GM12892 (cell line): ENCODE results near the gene ASTL.

Experiments
- POLR2A ChIP-seq: IDR thresholded peaks from 2 replicates; pipeline ENCODE4 v1.6.1; 2011; ENCODE audit warnings: low read depth, low read length, control low read depth
- TAF1 ChIP-seq: IDR thresholded peaks from 2 replicates; pipeline ENCODE4 v1.6.1; 2011; ENCODE audit warnings: low read depth, mild to moderate bottlenecking, control low read depth, low read length, borderline replicate concordance

DNA sequence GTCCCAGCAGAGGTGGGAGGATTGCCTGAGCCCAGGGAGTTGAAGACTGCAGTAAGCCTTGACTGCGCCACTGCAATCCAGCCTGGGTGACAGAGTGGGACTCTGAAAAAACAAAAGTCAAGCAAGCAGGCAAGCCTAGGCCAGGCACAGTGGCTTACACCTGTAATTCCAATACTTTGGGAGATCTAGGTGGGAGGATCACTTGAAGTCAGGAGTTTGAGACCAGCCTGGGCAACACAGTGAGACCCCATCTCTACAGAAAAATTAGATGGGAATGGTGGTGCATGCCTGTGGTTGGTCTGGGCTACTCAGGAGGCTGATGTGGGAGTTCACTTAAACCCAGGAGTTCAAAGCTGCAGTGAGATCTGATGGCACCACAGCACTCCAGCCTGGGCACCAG is 41.7 kb upstream of the ASTL start:
- TF ChIP-seq POLR2A (no peak), TAF1 (no peak)
